GM10248 (cell line): ENCODE data around the gene MED23.
A peak's percentile ranks its signal among the peaks of the same experiment; 100 is the strongest.

Experiments
- CTCF ChIA-PET: fragments of 300-600 bp; sonication (Branson Sonifier 250); formaldehyde crosslinking; extraction: SDS; loops from one replicate; lab custom pipeline; 2021; ENCODE audit warnings: antibody characterized with exemption; lab: Yijun Ruan, JAX
- POLR2A ChIA-PET: fragments of 350-650 bp; sonication (Branson Sonifier 250); formaldehyde crosslinking; extraction: SDS; loops from one replicate; lab custom pipeline; 2020; ENCODE audit warnings: antibody characterized with exemption; lab: Yijun Ruan, JAX
- DNase-seq: peaks from one replicate; pipeline ENCODE4 v3.0.0; 2012; ENCODE audit errors: extremely low spot score
- CTCF ChIP-seq: IDR thresholded peaks from 2 replicates; pipeline ENCODE4 v1.5.1; 2012; ENCODE audit warnings: mild to moderate bottlenecking, low read depth; ENCODE audit errors: extremely low read depth, missing control alignments, control extremely low read depth

MED23 gene

GRCh38 chr6:131638013-131638412, 10.0 kb upstream of the MED23 start:
- TF ChIP-seq CTCF = no peak
- ChIA-PET CTCF (interaction anchor here (1.3 to 5.4 kb wide), 3 partner anchors 7 to 19 kb away, joined by 3 to 73 read pairs (median 7); partner anchors contain the start of gene MED23), POLR2A (no interaction called here)

DNA sequence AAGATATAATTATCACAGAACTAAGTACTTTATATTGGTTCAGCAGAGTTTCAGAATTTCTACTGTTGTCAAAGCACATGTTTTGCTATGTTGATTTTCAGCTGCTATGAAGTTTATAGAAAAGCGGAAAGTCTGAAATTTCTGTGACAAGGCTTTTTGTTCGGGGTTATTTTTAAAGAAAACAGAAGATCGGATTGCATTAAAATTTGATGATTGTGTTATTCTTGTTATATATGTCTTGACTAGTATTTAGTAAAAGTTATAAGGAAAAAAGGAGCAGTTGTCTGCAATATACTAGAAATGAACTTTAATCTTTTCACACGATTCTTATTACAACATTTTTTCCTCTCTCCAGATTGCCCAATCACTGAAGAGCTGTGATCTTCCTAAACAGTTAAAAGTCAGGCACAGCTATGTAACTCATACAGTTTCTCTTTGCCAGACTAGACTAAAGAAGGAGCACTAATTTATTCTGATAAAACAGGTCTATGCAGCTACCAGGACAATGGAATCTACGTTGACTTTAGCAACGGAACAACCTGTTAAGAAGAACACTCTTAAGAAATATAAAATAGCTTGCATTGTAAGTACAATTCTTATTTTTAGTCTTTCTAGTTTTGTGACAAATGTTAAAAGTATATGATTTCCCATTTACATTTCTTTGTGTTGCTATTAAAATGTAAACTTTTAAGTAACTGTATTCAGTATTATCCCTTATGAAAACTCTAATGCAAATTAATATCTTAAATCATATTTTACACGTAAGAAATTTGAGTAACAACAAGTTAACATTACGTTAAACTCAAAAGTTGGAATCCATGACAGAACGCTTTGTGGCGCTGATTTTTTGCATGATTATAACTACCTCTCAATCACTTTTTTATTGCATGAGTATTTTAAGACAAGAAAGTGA, 9.1 kb upstream of the MED23 start, which contains the start of gene ENPP3:
Gene ENPP3 (plus strand): TSS at position 423 of the 913 bp plus-strand sequence. CDS start 83 bp downstream, at position 506.
- DNase-seq = no peak
- no peak for TF ChIP-seq CTCF

More at GRCh38 chr6:131638013-131638412, 10.0 kb upstream of the MED23 start:
- no peak for DNase-seq

GRCh38 chr6:131635384-131636340, 7.6 kb upstream of the MED23 start:
- POLR2A ChIA-PET = no interaction called here
- CTCF ChIA-PET = interaction anchor here (2.3 to 5.4 kb wide), 2 partner anchors 8 to 14 kb away, joined by 5 to 73 read pairs; partner anchors contain the start of gene MED23

More for the DNA sequence above, 9.1 kb upstream of the MED23 start, which contains the start of gene ENPP3:
- ChIA-PET POLR2A (no interaction called here), CTCF (interaction anchor here (1.3 to 5.4 kb wide), 3 partner anchors 10 to 20 kb away, joined by 3 to 73 read pairs (median 5); partner anchors contain the start of gene MED23)

GRCh38 chr6:131631625-131632289, 3.7 kb upstream of the MED23 start:
- DNase-seq = no peak
- ChIA-PET CTCF (interaction anchor here (1.5 to 1.8 kb wide), 2 partner anchors 8 to 113 kb away, joined by 5 to 7 read pairs; no protein-coding TSS in a partner anchor), POLR2A (no interaction called here)
- TF ChIP-seq CTCF = no peak

More at GRCh38 chr6:131635384-131636340, 7.6 kb upstream of the MED23 start:
- DNase-seq = peak; percentile 10
- no peak for TF ChIP-seq CTCF

DNA sequence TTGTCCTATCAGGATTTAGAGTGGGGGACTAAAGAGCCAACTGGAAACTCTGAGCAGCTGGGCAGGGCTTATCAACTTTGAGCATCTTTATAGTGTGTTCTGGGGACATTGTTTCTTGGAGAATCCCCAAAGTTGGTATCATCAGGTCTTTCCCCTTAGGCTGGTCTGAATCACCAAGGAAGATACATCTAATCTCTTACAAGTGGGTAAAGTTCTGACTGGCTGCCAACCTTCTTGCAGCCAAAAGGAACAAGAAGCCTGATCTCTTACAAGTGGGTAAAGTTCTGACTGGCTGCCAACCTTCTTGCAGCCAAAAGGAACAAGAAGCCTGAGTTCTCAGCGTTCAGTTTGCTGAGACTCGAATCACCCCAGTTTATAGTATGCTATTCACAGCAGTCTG, 1.6 kb upstream of the MED23 start:
- TF ChIP-seq CTCF = no peak
- no peak for DNase-seq
- ChIA-PET CTCF (interaction anchor here (1.2 to 4.2 kb wide), 11 partner anchors 9 to 757 kb away, joined by 3 to 73 read pairs (median 17); partner anchors contain the start of gene ENPP3), POLR2A (no interaction called here)
